HFF-Myc (cell line): ENCODE results near the gene SEPTIN8.

ENCODE experiments used
- DNase-seq: peaks from one replicate; pipeline ENCODE4 v3.0.0-alpha.2; 2011; ENCODE audit warnings: low read depth; ENCODE audit errors: extremely low read depth
- H3K4me3 ChIP-seq: replicated peaks from 2 replicates; pipeline ENCODE4 v1.5.1; 2011; ENCODE audit warnings: low read depth, mild to moderate bottlenecking, control low read depth, low read length
- CTCF ChIP-seq: IDR thresholded peaks from 2 replicates; pipeline ENCODE4 v1.5.1; 2012; ENCODE audit warnings: mild to moderate bottlenecking, low read depth, low read length, control low read depth; ENCODE audit errors: missing control alignments

The SEPTIN8 gene

GRCh38 chr5:132708645-132709044 lies 68.4 kb downstream of the SEPTIN8 start:
- DNase-seq = no peak
- TF ChIP-seq CTCF = no peak
- H3K4me3 ChIP-seq = no peak overlapping the region

- no peak for TF ChIP-seq CTCF
- no peak for DNase-seq
Observed at GRCh38 chr5:132704875-132705274, 72.2 kb downstream of the SEPTIN8 start.

More at GRCh38 chr5:132704875-132705274, 72.2 kb downstream of the SEPTIN8 start:
- H3K4me3 ChIP-seq = no peak overlapping the region
